NCI-H510A treated with DMSO at 0.1 percent for 48 hours (cell line): Measurements from ENCODE around the gene STARD13.
"Not testable (repeated sequence)": the region's sequence is repeated elsewhere in the genome, so short reads cannot be mapped to it uniquely, and the experiment has no call there.

Source experiments
- DNase-seq: peaks from one replicate; lab custom pipeline; 2025; lab: John Stamatoyannopoulos, UW

The STARD13 gene

DNA sequence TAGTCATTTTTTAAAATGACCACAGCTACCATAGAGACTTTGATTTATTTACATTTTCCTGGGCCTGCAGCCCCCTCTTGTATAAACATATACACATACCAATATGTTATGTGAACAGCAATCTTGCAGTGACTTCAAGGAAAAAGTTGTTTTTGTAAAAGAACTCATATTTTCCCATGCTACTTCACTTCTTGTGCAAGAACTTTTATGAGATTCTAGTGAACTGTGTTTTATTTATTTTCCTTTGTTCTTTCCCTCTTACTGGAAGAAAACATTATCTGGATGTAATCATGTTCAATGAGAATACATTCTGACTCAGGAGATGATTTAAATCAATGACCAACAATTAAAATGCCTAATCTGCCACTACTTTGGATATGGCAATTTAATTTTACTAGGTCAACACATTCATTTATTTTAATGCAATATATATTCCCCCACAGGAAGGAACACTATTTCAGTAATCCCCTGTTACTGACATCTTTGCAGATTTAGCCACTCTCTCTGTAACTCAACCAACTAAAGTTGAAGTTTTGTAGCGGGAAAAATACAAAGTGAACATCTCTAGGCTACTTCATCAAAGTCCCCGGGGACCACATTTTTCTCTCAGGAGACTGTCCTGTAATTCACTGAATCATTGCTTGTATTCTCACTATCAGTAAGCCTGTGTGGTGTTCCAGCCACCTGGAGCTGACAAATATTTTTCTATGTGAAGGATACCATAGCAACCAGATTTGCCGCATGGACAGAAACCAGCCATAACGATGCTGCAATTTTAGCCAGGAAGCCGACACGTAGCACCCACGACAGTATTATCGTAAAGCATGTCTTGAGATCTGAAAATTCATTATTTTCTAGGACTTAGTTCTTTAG, 90.5 kb downstream of the STARD13 start:
- no peak for DNase-seq

DNA sequence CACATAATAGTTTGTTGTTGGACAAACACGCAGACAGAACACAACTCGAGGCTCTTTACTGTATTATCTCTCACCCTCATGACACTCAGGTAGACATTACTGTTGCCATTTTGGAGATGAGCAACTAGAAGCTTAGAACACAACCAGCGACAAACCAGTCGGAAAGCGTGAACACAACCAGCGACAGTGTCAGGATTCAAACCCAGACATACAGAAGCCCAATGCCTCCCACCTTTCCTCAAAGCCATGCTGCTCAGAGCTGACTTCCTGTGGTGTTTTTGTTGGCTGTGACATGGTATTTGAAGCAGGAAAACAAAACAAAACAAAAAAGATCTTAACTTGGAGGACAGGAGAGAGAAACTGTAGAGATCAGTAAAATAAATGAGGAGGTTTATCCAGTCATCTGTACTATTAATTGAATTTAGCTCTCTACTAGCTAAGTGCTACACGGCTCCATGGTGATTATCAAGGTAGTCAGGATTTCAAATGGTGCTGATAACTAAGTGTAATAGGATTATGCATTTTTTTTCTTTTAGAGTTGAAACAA, 92.1 kb downstream of the STARD13 start:
- DNase-seq: no peak

- no peak for DNase-seq
Observed at GRCh38 chr13:33191425-33192210, 93.9 kb downstream of the STARD13 start.

- DNase-seq: no peak
Observed at GRCh38 chr13:33189470-33189869, 96.1 kb downstream of the STARD13 start.

- no peak for DNase-seq
Observed at GRCh38 chr13:33188093-33188882, 97.3 kb downstream of the STARD13 start.

- DNase-seq: no peak
Observed at GRCh38 chr13:33186861-33187291, 98.7 kb downstream of the STARD13 start.

- DNase-seq: no peak
Observed at GRCh38 chr13:33185853-33186252, 99.7 kb downstream of the STARD13 start.

DNA sequence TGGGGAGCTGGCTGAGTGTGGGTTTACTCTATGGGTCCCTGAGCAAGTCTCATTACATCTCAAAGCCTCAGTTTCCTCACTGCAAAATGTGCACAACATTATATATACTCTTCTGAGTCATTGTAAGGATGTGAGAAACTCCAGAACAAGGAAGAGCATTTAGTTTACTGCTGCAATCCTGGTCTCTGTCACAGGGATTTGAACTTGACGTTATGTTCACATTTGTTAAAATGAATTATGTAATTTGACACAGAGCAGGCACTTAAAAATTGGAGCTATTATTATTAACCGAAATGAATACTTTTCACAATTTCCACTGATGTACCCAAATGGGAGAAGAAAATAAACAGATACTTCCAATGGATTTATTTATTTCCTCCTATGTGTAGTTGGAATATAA, 101.0 kb downstream of the STARD13 start:
- no peak for DNase-seq

GRCh38 chr13:33184112-33184490, 101.5 kb downstream of the STARD13 start:
- no peak for DNase-seq

GRCh38 chr13:33183431-33184111, 102.0 kb downstream of the STARD13 start:
- DNase-seq: no peak

DNA sequence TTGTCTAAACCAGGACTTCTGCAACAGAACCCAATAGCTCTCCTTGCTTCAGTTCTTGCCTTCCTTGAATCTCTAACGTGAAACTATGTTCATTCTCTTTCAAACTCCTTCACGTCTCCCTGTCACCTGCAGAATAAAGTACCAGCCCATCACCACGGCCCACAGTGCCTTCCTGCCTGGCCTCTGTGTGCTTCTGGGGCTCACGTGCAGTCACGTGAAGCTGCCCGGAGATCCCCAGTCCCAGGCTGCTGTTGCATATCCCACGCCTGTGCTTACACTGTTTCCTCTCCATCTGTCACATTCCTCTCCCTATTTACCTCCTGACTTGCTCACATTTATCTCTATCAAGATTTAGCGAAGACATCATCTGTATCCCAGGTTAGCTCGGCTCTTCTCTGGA, 102.8 kb downstream of the STARD13 start:
- no peak for DNase-seq

DNA sequence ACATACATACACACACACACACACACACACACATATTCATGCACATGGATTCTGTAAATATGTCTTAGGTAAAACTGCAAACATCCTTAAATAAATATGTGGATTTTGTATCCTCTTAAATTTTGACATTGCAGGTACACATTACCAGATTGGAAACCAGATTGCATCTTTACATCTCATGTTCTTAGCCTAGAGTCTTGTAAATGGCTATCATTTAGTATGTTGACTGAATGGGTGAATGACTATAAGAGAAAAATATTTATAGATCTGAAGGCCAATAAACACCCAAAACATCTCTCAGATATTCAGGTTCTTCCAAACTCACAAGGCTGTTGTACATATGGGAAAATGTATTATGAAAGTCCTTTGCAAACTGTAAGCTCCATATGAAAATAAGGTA, 104.3 kb downstream of the STARD13 start:
- DNase-seq: no peak

- DNase-seq: peak; percentile 17
Observed at GRCh38 chr13:33180122-33180804, 105.3 kb downstream of the STARD13 start.

- DNase-seq: peak; percentile 10
Observed at GRCh38 chr13:33179463-33179862, 106.1 kb downstream of the STARD13 start.

DNA sequence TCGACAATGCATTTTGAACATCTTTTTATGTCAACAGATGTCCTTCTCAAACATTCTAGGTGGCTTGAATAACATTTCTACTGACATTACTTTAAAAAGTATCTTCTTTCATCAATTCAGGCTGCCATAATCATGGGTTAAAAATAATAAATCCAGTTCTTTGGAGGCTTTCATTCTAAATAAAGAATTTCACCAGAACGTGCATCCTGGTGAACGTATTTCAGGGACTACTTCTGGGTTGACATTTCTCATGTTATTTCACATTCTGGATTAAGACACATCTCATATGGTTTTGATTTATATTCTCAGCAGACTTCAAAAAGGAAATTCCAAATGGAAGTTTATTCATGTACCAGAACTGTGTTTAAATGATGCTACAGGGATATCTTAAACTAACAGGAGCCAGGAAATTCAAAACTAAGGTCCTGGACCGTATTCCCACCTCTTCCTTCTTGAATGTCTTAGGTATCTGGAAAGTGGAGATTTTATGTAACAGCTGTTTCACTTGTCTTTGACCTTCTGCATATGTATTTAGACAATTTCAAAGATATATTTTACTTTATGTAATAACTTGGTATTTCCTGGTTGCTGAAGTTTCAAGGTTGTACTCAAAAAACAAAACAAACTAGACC, 107.2 kb downstream of the STARD13 start:
- DNase-seq: no peak

GRCh38 chr13:33177340-33178208, 108.0 kb downstream of the STARD13 start:
- not testable (repeated sequence) for DNase-seq

- no peak for DNase-seq
Observed at GRCh38 chr13:33176526-33176925, 109.0 kb downstream of the STARD13 start.

GRCh38 chr13:33175991-33176390, 109.6 kb downstream of the STARD13 start:
- DNase-seq: no peak

GRCh38 chr13:33174931-33175330, 110.6 kb downstream of the STARD13 start:
- no peak for DNase-seq
